HCEC 1CT (cell line): ENCODE measurements around the gene RDH12.
"Not testable (repeated sequence)": the region's sequence is repeated elsewhere in the genome, so short reads cannot be mapped to it uniquely, and the experiment has no call there.

Experiments
- DNase-seq: peaks from one replicate; pipeline ENCODE4 v3.0.0-alpha.2; 2017

RDH12 gene

DNA sequence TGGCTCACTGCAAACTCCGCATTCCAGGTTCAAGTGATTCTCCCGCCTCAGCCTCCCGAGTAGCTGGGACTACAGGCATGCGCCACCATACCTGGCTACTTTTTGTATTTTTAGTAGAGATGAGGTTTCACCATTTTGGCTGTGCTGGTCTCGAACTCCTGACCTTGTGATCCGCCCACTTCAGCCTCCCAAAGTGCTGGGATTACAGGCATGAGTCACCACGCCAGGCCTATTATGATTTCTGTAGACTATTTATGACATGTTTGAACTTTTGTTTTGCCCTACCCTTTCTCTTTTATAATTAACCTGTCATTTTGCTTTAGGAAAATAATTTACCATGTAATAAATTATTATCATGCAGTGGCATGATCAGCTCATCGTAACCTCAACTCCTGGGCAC, at the start of gene RDH12:
RDH12 (plus strand) TSS at position 395 of the 400 bp plus-strand sequence. CDS start 20,757 bp downstream, outside the sequence.
- DNase-seq = not testable (repeated sequence)

DNA sequence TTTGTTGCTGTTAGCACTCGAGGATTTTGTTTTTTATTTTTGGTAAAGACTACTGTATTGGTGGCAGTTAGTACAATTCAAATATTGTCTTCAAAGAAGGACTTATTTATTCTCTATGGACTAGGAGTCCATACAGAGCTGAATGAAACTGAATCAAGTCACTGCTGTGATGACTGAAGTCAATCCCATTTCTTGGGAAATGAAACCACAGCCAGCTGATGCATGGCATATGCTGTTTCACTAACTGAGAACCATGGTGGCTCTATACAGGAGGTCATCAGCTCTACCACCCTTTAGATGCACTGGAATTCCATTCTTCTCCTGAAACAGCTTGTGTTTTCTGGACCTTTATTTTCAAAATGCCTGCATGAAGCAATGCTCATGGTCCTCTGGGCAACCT, 49.5 kb upstream of the RDH12 start:
- no peak for DNase-seq

DNA sequence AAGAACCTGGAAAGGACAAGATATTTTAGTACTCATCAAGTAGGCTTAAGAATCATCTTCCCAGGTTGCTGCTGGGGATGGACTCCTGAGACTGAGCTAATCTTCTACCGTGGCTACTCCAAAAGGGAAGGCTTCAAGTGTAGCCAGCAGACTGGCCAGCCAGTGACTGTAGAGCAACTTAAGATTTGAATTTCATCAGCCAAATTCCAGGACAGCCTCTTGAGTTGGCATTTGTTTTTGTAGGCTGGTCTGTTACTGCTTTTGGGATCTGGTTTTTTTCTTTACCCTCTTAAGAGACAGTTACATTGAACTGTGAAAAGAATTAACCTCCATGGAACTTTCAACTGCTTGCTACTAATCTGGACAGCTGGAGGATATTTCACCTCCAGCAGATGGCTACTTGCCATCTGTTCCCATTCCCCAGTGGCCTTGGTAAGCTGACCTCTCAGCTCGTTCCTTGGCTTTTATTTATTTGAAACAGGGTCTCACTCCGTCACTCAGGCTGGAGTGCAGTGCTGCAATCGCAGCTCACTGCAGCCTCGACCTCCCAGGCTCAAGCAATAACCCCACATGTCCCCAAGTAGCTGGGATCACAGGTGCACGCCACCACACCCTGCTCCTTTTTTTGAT, 47.9 kb upstream of the RDH12 start:
- DNase-seq = no peak

DNA sequence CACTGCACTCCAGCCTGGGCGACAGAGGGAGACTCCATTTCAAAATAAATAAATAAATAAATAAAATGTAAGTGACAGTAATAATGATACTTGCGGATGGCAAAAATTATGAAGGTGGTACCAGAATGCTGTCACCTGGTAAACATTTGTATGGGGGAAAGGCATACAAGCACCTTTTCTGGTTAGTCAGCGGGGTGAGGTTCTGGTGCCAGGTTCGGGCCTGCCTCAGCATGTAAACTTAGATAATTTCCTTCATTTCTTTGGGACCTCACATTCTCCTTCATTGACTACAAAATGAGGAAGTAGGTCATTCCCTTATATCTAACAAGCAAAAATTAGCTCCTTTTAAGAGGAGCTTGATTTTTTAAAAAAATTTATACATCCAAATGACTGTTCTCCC, 38.1 kb upstream of the RDH12 start:
- no peak for DNase-seq

DNA sequence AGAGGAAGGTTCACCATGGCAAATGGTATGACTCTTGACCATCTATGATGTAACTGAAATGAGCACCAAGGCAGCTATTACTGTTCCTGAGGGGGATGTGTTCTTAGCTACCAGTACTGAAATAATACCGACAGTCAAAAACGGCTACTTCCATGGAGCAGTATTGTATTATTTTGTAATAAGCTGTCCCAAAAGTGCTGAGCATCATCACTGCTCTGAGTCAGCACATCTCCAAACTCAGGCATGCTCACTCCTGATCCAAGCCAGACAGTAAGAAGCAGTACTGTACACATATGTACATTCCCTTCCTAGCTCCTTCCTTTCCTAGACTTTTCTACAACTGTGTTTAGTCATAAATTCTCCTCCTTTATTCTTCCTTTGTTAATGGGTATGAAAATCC, 35.8 kb upstream of the RDH12 start:
- peak; percentile 44 for DNase-seq

DNA sequence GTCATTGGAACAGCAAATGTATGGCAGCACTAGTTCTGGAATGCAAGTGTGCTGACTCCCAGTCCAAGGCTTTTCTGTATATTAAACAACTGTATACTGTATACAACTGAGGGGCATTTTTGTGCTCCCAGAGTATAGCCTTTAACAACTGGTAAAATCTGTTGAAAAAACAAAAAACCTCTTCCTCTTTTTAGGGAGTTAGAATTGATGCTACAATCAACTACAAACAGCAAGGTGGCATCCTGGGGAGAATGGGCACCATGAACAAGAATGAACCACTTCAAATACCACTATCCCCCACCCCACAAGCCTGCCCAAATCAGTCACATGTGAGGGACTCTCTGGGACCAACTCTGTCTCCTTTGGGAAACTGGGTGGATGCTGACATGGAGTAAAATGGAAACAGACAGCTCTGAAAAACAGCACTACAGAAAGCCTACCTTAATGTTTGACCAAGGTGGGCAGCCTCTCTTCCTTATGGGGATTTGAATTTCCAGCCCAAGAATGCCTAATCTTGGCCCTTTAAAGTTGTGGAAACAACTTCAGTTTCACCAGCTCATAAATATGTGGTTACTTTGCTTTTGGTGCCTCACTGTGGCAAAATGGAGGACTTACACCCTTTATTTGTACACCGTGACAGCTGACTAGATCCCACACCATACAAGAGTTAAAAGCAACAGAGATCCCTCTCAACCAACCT, 34.8 kb upstream of the RDH12 start:
- DNase-seq = peak; percentile 49

DNA sequence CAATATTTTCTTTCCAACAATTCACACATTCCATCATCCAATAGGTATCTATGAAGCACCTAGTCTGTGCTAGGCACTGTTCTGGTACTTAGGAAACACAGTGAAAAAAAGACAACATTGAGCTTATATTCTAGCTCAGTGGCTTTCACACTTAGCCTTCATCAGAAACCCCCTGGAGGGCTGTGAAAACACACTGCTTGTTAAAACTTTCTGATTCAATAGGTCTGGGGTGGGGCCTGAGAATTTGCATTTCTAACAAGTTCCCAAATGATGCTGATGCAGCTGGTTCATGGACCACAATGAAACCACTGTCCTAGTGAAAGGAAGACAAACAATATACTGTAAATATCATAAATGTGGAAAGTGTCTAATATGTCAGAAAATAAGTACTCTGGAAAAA, 33.1 kb upstream of the RDH12 start:
- no peak for DNase-seq

DNA sequence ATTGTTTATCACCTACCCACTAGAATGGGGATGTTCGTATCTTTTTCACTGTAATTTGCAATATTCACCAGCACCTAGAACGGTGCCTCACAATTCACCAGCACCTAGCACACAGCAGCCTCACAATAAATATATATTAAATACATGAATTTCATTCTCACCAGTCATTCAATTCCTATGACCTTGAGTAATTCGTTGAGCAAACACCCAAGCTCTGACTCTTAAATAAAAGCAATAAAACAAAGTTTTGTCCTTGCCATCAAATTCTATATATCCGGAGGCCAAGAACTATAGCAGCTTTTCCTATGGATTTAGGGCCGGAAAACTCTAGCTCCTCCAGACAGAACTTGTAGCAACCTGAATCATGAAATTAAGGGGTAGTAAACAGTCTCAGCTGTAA, 28.2 kb upstream of the RDH12 start:
- DNase-seq = peak; percentile 36

DNA sequence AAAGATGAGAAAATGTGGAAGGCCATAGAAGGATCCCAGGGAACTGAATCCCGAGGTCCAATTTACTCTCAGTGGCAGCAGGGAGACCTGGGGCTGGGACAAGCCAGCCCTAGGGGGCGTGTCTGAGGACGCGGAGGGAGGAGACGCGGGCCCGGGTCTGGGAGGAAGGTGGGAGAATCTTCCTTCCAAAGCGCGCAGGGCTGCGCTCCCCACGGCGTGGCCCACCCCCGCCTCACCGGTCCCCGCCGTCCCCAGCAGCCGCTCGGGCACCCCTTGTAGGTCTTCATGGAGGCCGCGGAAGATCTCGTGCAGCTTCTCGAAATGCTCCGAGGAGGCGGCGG, 27.6 kb upstream of the RDH12 start:
- DNase-seq = peak; percentile 40

DNA sequence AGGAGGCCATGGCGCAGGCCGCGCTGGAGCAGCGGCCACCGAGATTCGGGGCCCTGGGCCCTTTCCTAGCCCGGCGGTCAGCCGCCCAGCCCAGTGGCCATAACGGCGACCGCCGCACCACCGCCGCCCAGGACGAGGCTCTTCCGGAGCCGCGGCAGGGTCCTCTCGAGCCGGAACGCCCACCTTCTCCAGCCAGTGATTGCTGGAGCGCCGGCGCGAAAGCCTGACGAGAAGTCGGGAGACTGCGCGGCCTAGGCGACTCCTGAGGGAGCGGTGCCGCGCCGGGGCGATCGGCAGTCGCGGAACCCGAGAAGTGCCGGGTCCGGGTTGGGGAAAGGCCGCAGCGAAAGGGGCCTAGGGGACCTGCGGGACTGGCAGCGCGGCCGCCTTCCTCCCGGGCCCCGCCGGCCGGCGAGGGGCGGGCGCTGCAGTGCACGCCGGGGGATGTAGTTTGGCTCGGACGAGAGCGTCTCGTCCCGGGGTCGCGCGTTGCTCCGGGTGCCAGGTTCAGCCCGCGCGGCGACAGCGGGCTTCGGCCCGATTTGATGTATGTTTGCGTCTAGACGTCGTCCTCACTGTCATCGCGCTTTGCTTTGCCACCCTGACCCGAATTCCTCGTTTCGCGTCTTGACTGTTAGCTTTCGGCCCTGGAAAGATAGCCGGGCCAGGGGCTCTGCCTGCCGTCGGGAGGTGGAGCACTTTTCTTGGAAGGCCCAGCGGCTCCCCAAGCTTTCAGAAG, 27.0 kb upstream of the RDH12 start, which contains the start of gene VTI1B:
VTI1B (minus strand) TSS at position 153 of the 739 bp plus-strand sequence; CDS start at position 10, 143 bp downstream.
- DNase-seq = peak; percentile 72

DNA sequence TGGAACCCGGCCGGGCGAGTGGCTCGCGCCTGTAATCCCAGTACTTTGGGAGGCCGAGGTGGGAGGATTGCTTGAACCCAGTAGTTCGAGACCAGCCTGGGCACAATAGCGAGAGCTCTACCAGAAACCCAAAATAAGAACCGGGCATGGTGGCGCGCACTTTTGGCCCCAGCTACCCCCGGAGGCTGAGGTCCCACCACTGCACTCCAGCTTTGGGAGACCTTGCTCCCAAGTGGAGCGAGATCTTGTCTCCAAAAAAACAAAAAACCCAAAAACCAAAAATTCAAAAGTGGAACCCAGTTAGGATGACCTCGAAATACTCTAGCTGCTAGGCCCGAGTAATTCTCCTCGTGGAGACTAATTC, 26.5 kb upstream of the RDH12 start:
- DNase-seq = no peak

DNA sequence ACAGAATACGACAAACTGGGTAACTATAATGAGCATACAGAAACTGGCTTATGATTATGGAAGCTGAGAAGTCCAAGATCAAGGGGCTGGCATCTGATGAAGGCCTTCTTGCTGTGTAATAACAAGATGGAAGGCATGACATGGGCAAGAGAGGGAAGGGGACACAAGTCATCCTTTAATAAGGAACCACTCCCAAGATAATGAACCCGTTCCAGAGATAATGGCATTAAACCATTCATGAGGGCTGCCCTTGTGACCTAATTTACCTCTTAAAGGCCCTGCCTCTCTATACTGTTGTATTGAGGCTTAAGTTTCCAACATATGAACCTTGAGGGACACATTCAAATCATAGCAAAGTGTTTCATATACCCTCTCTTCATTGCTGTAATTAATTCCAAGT, 22.7 kb upstream of the RDH12 start:
- no peak for DNase-seq

DNA sequence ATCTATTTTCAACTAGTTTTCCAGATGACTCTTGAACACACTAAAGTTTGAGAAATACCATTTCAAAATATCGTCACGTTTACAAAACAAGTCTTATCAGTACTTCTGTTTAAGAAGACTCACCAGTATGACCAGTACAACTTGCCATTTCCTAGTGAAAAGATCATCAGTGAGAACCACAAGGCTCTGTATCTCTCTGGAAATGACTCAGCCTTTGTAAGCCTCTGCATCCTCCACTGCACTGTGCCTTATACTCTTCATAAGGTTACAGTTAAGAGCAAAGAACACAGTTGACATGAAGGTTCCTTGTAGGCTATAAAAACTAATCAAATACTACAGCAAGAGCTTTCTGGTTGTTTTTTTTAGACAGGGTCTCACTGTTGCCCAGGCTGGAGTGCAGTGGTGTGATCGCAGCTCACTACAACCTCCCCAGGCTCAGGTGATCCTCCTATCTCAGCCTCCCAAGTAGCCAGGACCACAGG, 21.5 kb upstream of the RDH12 start:
- DNase-seq = peak; percentile 92

DNA sequence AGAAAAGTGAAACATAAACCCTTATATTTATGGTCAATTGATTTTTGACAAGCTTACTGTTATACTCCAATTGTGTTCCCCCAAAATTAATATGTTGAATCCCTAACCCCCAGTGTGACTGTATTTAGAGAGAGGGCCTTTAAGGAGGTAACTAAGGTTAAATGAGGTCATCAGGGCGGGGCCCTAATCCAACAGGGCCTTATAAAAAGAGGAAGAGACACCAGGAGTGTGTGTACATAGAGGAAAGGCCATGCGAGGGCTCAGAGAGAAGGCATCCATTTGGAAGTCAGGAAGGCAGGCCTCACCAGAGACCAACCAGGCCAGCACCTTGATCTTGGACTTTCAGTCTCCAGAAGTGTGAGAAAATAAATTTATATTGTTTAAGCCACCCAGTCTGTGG, 20.7 kb upstream of the RDH12 start:
- no peak for DNase-seq

DNA sequence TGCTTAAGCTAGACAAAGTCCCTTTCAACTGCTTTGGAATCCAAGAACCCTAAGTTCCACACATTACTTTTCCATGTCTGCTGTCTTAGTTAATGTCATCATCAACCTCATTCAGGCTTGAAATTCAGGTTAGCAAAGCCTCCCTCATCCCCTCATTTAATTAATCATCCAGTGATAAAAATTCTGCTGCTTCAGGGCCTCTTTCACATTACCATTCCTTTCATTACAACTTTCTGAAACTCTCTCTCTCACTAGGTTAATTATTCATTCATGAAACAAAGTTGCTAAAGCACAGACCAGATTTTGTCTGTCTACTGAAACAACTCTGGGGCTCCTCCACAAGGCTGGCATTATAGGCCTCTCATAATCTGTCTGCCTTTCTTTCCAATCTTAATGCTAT, 17.8 kb upstream of the RDH12 start:
- DNase-seq = no peak

DNA sequence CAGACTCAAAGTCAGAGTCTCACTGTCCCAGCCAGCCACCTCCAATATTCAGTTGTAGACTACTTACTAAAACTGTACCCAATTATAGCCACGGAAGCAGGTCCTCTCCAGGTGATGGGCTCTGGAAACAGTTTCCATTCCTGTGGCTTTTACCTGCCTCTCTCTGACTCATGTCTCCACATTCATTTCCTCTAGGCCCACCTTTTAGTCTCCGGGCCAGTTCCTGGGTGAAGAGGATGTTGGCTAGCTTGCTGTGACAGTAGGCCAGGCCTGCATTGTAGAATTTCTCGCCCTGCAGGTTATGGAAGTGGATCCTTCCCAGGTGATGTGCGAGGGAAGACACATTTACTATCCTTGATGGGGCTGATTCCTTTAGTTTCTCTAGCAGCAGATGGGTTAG, 11.7 kb upstream of the RDH12 start:
- DNase-seq = no peak

DNA sequence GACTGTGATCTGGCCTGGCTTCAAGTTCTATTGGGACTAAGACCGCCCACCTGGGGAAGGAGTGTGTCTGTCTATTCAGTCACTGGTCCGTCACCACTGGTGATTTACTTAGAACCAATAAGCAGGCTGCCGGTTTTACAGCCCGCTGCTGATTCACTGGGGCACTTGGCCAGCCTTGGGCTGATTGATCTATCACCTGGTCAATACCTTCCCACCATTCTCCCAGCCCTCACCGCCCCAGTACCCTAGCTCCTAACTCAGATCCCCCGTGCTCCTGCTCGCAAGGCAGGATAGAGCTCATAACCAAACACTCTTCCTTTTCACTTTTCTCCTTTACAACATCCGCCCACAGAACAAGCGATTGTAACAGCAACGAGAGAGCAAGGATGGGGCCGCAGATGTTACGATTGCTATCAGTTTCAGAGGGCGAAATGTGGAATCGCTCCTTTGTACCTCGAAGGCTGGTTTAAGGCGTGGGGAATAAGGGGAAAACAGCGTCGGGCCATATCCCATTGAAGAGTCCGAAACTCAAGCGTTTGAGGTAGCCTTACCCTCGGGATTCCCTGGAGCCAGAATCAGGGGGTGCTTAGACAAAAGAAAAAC, 6.8 kb upstream of the RDH12 start:
- DNase-seq = peak; percentile 92

DNA sequence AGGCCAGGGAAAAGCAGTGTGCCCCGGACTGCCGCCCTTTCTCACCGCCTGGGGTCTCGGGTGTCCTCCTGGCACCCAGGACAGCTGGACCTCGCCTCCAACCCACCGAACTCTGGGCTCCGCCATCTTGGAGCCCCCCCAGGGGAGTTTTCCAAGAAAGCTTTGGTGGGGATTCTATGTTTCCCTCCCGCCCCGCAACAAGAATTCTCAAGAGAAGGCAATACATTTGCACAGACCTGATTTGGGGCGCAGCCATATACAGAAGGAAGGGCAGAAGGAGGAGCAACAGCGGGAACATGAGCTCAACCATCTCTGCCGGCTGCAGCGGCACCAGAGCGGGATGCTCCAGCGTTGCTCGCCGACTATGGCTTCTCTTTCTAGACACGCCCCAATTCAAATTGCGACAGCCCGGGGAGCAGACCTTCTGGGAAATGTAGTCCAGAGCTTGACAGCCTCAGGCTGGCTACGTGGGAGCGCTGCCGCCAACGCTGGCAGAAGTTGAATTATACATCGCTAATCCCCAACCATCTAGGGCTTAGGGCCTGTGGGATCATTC, 6.2 kb upstream of the RDH12 start, which contains the start of gene RDH11:
RDH11 (minus strand) TSS at position 371 of the 556 bp plus-strand sequence; CDS start at position 310, 61 bp downstream.
- DNase-seq = peak; percentile 94

DNA sequence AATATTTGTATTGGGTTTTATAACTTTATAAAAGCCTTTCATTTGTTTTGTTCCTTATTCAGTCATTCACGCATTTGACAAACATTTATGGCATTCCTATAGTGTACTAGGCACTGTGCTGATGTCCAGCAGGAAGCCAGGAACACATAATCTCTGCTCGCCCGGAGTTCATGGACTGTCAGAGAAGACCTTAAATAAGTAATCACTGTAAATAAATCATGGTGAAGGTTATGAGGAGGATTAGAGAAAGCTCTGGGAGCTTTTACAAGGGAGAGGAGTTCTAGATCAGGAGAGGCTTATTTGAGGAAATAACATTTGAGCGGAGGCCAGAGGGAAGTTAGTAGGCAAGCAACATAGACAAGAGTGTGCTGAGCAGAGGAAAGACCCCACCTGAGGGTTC, 4.7 kb upstream of the RDH12 start:
- DNase-seq = no peak

DNA sequence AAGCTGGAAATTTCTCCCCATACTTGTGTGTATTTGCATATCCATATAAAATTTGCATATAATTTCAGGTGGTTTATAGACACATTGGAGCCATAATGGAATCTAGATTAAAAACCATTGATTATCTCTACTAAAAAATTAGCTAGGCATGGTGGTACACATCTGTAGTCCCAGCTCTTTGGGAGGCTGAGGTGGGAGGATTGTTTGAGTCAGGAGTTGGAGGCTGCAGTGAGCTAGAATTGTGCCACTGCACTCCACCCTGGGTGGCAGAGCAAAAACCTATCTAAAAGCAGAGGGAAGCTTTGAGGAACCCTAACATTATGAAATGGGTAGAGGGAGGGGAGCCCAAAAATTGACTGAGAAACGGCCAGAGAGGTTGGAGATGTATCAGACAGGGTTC, 3.5 kb upstream of the RDH12 start:
- no peak for DNase-seq

DNA sequence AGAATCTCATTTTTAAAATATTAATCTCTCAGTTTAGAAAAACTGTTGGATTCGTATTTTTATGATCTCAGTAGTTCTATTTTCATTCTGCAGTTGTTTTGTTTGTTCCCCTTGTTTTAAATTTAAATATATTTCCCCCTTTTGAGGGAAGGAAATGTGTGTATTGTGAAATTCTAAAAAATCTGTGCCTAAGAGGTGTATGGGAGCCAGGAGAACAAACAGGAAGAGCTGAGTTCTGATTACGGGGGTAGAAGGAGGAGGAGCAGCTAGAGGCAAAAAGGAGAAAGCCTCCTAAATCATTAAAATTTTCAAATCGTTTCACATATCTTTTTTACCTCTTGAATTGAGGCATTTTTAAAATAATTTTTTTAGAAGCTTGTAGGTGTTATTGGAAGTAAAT, 2.3 kb downstream of the RDH12 start:
- DNase-seq = no peak

DNA sequence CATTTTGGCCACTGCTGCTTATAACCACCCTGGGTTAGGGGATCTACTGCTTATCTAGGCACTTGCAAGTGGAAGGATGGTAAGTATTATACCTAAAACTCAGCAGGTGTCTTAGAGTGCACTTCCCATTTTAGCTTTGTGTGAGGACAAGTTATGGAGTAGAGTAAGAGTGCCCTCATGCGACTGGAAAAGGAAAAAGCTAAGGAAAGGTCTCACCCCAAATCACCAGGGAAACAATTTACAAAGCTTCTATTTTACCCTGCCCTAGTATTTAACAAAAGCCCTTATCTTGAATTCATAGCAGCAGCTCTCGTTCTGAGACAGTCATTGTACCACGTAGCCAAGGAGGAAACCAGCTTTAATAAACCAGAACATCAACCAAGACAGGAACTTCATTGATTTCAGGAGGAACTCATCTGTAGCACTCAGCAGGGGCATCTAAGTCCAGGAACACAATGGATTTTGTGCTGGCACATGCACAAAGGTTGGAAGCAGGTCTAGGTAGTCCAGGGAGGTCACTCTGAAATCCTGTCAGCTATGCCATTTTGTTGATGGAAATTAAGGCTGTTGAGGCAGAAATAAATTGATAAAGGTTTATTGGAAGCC, 2.9 kb downstream of the RDH12 start:
- DNase-seq = peak; percentile 49

DNA sequence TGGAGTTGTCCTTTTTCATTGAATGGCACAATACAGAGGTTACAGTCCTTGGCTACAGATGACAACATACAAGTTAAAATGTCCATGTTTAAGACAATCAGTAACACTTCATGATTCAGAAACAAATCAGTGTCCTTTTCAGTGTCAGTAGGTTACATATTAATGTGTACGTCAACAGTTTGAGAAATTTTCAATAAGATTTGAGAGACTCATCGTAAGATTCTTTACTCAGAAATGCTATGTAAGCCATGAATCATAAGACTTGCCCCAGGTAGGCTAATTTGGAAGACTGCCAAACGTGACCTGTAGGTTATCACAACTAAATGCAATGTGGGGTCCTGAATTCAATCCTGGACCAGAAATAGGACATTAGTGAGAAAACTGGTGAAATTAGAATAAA, 3.5 kb downstream of the RDH12 start:
- DNase-seq = no peak
